HG03025 (cell line): ENCODE results near the gene RBP3.

Experiments used
- ATAC-seq: cut with Tn5 transposase; IDR thresholded peaks from one replicate; pipeline ENCODE4 v1.9.1; 2021; ENCODE audit warnings: mild to moderate bottlenecking, moderate library complexity; ENCODE audit not compliant: unreplicated experiment, low FRiP score

Gene RBP3

GRCh38 chr10:47354165-47354564, 6.0 kb downstream of the RBP3 start:
- ATAC-seq = no peak

DNA sequence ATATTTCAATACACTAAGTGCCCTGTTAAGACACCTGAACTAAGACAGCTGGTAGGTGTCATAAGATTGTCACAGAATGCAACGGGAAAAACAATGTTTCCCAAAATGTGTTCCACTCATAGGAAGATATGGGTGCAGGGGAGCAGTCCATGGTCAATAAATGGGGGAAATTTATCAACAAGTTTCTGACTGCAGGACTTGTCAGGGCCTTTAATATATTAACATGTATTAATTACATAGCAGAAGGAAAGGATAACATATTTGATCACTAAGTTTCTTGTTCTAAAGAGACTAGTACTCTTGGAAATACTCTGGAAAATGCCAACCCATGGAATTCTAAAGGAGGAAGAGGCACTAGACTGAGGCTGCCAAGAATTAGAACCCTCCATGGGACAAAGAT, 6.7 kb downstream of the RBP3 start:
- ATAC-seq = no peak

DNA sequence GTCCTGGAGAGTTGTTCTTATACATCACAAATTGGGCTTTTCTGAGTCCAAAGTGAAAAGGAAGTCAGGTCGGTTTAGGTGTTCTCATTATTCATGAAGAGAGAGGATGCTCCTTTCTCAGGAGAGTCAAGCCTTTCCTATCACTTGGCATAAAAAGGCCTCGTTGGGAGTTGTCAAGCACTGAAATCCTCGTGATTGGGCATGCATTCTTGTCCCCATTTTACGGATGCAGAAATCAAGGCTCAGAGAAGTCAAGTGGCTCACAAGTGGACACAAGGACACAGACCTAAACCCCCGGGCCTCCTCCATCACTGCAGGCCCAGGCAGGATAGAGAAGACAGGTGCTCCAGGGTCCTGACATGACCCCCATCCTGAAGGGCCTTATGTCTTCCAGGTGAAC, 8.5 kb downstream of the RBP3 start:
- ATAC-seq = no peak

DNA sequence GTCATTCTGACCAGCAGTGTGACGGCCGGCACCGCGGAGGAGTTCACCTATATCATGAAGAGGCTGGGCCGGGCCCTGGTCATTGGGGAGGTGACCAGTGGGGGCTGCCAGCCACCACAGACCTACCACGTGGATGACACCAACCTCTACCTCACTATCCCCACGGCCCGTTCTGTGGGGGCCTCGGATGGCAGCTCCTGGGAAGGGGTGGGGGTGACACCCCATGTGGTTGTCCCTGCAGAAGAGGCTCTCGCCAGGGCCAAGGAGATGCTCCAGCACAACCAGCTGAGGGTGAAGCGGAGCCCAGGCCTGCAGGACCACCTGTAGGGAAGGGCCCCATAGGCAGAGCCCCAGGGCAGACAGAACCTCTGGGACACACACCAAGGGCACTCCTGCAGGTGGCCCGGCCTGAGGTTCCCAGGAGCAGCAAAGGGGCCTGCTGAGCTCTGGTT, 9.0 kb downstream of the RBP3 start:
- no peak for ATAC-seq

- ATAC-seq = no peak
Observed at GRCh38 chr10:47357911-47358310, 9.7 kb downstream of the RBP3 start.

DNA sequence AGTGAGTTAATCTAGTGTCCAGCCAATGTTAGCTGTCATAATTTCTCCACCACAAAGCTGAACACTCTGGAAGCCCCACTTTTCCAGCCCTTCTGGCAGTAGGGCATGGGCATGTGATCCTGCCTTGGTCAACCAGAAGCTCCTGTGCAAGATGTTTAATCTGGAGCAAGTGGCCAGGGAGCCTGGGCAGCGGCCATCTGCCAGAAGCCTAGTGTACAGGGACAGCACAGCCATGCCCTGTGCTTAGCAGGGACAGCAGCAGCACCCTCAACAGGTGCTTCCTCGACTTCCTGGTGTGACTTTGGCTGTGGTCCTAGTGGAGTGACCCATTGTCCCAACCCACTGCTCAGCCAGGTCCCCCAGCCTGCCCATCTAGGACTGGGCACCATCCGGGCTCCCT, 10.3 kb downstream of the RBP3 start:
- ATAC-seq = no peak

DNA sequence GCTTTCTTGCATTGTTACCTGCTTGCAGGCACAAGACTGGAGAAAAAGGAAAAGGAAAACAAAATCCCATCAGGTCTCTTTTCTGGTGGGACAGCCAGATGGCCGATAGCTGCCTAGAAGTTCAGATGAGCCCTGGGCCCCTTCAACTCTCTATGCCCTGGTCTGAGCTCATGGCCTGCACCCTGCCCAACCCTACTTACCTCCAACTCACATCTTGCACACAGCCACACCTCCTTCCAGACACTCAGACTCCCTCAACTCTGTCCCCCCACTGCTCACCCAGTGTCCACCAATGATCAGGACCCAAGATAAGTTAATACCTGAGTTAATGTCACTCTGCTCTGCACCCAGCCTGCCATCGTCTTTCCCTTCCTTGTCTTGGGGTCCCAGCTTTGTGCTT, 10.9 kb downstream of the RBP3 start:
- ATAC-seq = no peak

GRCh38 chr10:47359626-47360418, 11.7 kb downstream of the RBP3 start:
- ATAC-seq = no peak

DNA sequence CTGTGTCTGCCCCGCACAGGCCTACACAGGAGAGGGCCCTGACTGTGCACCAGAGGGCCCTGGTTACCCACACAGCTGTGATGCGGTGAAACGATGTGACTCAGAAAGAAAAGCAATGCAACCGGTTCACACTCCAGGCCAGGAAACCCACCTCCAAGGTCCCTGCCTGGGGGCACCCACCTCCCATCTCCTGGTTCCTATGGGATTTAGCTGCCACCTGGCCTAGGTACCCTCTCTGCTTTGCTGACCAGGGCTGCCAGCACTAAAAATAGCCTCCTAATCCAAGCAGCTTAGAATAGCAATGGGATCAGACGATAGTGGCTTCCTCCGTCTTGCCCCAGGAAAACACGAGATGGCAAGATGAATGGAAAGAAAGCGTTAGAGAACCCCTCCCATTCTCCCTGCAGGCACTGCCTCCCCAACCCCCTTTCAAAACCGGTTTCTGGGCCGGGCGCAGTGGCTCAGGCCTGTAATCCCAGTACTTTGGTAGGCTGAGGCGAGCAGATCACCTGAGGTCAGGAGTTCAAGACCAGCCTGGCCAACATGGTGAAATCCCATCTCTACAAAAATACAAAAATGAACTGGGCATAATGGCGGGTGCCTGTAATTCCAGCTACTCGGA, 12.4 kb downstream of the RBP3 start:
- no peak for ATAC-seq

DNA sequence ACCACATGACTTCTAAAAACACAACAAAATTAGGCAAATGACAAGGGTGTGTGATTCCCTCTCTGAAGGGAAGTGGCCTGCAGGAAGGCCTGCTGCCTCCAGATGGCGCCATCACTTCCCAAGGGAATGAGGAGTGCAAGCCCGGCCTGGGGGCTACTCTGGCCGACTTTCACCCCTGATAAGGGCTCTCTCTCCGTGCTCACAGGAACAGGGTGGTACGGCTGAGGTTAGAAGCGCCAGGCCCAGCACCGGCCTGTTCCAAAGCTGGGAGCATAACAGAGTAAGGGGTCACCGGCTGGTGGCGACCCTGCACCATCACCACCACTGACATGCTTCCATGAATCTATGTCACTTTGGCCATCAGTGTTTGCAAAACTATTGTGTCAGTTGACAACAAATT, 13.1 kb downstream of the RBP3 start:
- no peak for ATAC-seq

DNA sequence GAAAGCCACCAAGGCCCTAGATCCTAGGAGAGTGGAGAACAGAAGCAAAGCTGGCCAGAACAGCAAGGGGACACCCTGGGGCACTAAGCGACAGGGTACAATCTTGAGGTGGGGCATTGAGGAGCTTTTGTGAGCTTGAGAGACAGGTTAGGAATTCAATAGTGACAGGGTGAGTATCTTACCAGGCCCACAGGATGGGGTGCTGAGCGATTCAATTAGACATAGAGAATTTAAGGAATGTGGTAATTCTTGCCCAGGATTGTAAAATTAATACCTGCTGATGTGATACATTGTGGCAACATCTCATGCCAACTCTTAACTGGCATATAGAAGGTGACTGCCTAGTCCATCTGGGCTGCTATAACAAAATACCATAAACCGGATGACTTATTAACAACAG, 14.0 kb downstream of the RBP3 start:
- ATAC-seq = no peak

- no peak for ATAC-seq
Observed at GRCh38 chr10:47363781-47364180, 15.6 kb downstream of the RBP3 start.

DNA sequence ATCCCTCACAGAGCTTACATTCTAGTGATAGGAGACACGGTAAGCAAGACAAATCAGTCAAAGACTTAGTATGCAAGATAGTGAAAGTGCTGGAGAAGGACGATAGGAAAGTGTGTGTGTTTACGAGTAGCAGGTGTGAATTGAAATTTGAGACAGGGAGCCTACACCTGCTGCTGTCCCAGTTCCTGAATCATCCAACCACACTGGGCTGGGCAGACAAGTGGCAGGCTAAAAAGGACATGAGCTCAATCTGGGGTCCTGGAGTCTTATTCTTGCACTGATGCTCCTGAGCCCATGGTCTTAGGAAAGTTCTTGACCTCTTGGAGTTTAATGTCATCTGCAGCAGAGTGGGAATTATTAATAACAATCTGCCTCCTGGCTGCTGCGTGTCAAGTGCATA, 16.2 kb downstream of the RBP3 start:
- no peak for ATAC-seq

- no peak for ATAC-seq
Observed at GRCh38 chr10:47364911-47365310, 16.7 kb downstream of the RBP3 start.

DNA sequence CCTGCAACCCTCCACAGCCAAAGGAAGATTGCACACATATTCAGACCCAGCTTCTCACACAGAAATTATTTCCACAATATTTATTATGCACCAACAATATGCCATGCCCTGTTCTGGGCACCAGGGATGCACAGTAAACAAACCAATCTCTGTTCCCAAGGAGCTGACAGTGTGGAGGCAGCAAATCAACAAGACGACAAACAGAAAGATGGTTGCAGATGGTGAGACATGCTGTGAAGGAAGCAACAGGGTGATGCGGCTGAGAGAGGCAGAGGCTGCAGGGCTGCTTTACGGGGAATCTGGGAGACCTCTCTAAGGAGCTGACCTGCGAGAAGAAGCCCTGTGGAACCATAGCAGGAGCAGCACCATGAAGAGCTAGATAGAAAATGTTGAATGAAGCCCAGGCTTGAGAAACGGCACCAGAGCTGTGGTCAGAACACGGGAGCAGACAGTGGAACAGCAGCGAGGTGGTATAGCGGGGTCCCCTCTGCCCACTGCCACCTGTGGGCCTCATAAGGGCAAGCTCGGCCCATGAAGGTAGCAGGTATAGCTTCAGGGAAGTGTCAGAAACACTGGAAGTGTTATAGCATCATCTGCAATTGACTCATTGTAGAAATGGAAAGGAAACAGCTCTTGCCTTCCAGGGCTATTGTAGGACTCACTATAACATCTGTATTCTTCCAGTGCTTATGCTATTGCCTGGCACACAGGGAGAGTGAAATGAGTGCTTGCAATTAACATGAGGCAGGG, 17.4 kb downstream of the RBP3 start:
- ATAC-seq = no peak

GRCh38 chr10:47366181-47366631, 18.0 kb downstream of the RBP3 start:
- ATAC-seq = no peak

DNA sequence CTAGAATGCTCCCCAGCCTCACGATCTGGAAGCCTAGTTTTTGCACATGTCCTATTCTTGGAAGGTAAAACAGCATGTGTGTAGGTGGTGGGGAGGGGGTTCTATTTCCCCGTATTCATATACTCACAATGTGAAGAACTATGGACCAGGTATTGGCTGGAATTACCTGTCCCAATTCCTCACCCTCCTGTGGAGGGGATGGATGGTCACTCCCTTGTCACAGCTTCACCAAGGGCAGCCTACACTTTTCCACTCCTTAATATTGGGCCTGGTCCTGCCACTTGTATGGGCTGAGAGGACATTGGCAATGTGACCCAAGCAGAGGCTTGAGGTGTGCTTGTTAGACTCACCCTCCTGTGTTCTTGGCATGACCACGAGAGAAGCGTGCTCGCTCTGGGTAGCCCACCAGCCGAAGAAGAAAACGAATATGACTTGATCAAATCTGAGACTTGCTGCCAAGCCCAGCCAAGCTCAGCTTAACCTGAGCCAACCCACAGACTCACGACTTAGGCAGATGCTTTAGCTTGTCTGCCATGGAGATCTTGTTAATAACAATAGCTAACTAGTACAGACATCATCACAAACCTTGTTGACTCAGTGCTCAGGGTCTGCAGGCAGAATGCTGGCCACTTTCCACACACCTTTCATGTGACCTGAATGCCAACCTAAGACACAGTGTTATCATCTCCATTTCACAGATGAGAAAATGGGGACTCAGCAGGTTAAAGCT, 18.7 kb downstream of the RBP3 start:
- ATAC-seq = no peak

- ATAC-seq = no peak
Observed at GRCh38 chr10:47367646-47368045, 19.5 kb downstream of the RBP3 start.

GRCh38 chr10:47368431-47369180, 20.4 kb downstream of the RBP3 start:
- no peak for ATAC-seq

- ATAC-seq = no peak
Observed at GRCh38 chr10:47369251-47369894, 21.2 kb downstream of the RBP3 start.
